ENCODE measurements around the gene GPRC5D. TPM values are rescaled to one million over a fixed set of nuclear protein-coding genes. Genes with fewer than 3 reads are reported as not detected.
A peak's percentile ranks its signal among the peaks of the same experiment; 100 is the strongest.

The GPRC5D gene
- total and polyA plus RNA-seq, 7 donors: not detected

DNA sequence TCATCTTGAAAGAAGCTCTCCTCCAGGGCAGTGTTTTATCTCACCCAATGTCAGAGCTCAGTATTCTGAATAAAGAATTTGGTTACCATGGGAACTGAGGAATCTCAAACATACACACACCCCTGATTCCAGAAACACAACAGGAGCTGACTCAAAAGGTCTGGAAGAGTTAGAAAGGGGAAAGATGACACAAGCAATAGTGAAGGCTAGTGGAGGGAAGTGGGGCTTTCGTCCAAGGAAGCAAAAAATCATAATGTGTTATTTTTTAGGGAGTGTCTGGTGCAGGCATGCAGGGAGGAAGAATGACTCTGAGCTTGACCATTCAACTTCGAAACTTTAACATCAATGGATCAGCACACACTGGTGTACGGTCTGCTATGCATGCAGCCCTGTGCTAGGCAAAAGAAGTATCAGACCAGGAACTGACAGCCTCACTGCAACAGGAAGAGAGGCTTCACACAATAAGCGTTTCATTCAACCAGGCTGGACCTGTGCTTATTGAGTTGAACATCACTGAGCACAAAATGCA lies 27.8 kb upstream of the GPRC5D start:
- intact Hi-C loops (cut with DNase I): loop anchor here (10.0 kb wide), 2 partner anchors 145 to 185 kb away; no protein-coding TSS in a partner anchor
- H3K27ac ChIP-seq: no peak overlapping the region
- H3K4me3 ChIP-seq: no peak overlapping the region
- H3K4me1 ChIP-seq: no peaks in the 10 kb centered on the region
- 61 to 73% (median 72%) methylated on average over 4 of the region's 4 CpGs for WGBS, 3 donors
- ATAC-seq (peak in 3 of 4 donors; percentile 19 to 41 (median 33)), DNase-seq (no peak)
- no peaks in the 10 kb centered on the region for H3K27me3 ChIP-seq (ENCODE audit: insufficient read depth in 3 of 3, low read length in 2 of 3)
- TF ChIP-seq, protein P1, sequence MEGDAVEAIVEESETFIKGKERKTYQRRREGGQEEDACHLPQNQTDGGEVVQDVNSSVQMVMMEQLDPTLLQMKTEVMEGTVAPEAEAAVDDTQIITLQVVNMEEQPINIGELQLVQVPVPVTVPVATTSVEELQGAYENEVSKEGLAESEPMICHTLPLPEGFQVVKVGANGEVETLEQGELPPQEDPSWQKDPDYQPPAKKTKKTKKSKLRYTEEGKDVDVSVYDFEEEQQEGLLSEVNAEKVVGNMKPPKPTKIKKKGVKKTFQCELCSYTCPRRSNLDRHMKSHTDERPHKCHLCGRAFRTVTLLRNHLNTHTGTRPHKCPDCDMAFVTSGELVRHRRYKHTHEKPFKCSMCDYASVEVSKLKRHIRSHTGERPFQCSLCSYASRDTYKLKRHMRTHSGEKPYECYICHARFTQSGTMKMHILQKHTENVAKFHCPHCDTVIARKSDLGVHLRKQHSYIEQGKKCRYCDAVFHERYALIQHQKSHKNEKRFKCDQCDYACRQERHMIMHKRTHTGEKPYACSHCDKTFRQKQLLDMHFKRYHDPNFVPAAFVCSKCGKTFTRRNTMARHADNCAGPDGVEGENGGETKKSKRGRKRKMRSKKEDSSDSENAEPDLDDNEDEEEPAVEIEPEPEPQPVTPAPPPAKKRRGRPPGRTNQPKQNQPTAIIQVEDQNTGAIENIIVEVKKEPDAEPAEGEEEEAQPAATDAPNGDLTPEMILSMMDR (IDR thresholded peaks at IDR 0.05): no peak
- H3K9me3 ChIP-seq: no peaks in the 10 kb centered on the region
- H3K36me3 ChIP-seq (ENCODE audit: insufficient read depth in 1 of 2, low read depth in 1 of 2): peaks cover 2 to 44% of the 10 kb centered on the region in 2 donors

DNA sequence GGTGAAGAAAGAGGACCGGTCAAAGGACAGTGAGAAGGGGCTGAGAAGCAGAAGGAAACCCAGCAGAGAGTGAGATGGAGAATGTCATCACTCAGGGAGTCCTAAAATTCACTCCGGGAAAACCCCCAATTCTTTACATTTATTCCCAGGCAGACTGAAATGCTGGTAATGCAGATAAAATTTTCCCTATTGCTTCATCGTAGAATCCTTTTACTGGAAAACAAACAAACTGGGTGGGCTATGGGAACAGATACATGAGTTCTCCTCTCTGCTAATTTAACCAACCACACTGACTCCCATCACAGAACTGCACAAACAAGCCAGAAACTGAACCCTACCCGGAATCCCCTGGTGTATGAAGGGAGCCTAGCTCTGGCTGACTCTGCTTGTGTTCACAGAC lies 27.2 kb upstream of the GPRC5D start:
- Histone ChIP-seq H3K4me3 (no peak overlapping the region), H3K36me3 (ENCODE audit: insufficient read depth in 1 of 2, low read depth in 1 of 2) (peaks cover 2 to 44% of the 10 kb centered on the region in 2 donors), H3K27ac (no peak overlapping the region), H3K27me3 (ENCODE audit: insufficient read depth in 3 of 3, low read length in 2 of 3) (no peaks in the 10 kb centered on the region), H3K9me3 (no peaks in the 10 kb centered on the region), H3K4me1 (no peaks in the 10 kb centered on the region)
- TF ChIP-seq, protein P1 (IDR thresholded peaks at IDR 0.05): no peak
- WGBS, 3 donors: 82 to 85% (median 85%) methylated on average over 4 of the region's 4 CpGs
- no peak for DNase-seq
- ATAC-seq: no peak
- intact Hi-C loops (cut with DNase I): no loop called here

DNA sequence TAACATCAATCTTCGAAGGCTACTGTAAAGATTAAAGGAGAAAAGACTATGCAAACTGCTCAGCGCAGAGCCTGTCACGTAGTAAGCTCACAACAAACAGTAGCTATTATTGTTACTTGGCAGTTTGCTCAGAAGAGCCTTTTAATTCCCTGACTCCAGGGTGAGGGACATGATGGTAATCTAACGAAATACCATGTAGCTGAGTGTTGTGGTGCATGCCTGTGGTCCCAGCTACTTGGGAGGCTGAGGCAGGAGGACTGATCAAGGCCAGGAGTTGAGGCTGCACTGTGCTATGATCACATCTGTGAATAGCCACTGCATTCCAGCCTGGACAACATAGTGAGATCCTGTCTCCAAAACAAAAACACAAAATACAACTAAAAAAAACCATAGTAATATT lies 25.3 kb upstream of the GPRC5D start:
- Histone ChIP-seq H3K4me1 (no peaks in the 10 kb centered on the region), H3K27ac (peak overlapping the region; percentile 18), H3K27me3 (ENCODE audit: insufficient read depth in 3 of 3, low read length in 2 of 3) (no peaks in the 10 kb centered on the region), H3K36me3 (ENCODE audit: insufficient read depth in 1 of 2, low read depth in 1 of 2) (peaks cover 7 to 62% of the 10 kb centered on the region in 2 donors), H3K4me3 (no peak overlapping the region), H3K9me3 (peaks cover 9% of the 10 kb centered on the region)
- intact Hi-C loops (cut with DNase I): no loop called here
- WGBS, 3 donors: 92 to 98% (median 94%) methylated on average over 4 of the region's 4 CpGs
- ATAC-seq (no peak), DNase-seq (no peak)
- TF ChIP-seq, protein P1 (IDR thresholded peaks at IDR 0.05): no peak

DNA sequence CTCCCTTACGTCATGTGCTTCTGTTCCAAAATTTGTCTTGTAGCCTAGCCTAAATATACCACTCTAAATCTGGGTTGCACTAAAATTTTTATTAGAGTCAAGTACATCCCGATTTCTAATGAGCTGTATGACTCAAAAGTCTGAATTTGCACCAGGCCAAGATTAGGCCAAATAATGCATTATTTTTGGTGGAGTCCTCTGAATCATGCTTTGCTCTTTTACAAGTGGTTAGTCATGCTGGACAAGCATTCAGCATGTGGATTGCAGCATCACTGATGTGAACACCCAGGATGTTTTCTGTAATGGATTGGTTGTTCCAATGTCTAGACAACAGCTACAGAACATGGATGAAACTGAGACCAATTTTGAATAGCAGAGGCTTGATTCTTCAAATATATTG lies 24.4 kb upstream of the GPRC5D start:
- Histone ChIP-seq H3K36me3 (ENCODE audit: insufficient read depth in 1 of 2, low read depth in 1 of 2) (peaks cover 7 to 69% of the 10 kb centered on the region in 2 donors), H3K9me3 (peaks cover 9% of the 10 kb centered on the region), H3K27me3 (ENCODE audit: insufficient read depth in 3 of 3, low read length in 2 of 3) (no peaks in the 10 kb centered on the region), H3K4me3 (no peak overlapping the region), H3K27ac (peak overlapping the region; percentile 18), H3K4me1 (no peaks in the 10 kb centered on the region)
- intact Hi-C loops (cut with DNase I): no loop called here
- WGBS, 3 donors: 68 to 84% (median 73%) methylated on average over 2 of the region's 2 CpGs
- ATAC-seq: peak; percentile 40 to 84 (median 76)
- DNase-seq: no peak
- TF ChIP-seq, protein P1 (IDR thresholded peaks at IDR 0.05): no peak

Data from psoas muscle (tissue), 8 donors.